Gastrocnemius medialis (tissue), 4 donors: Measurements from ENCODE around the gene SYTL2.

Experiments used
- POLR2A ChIP-seq, 2 donors: fragments of 450-650 bp; IDR thresholded peaks; one replicate each; pipeline ENCODE4 v1.6.1; 2017; ENCODE audit warnings: antibody characterized with exemption in 2 of 2, mild to moderate bottlenecking in 2 of 2, moderate library complexity in 2 of 2
- TF ChIP-seq, protein P1 (sequence below), 5 experiments: fragments of 450-650 bp in 3 of 5; fragments of 200-600 bp in 2 of 5; sonication (generic) in 2 of 5; IDR thresholded peaks in 4 of 5; conservative IDR thresholded peaks in 1 of 5; 1 replicate in 4 of 5; 2 replicates in 1 of 5; pipeline ENCODE4 v1.5.1; 2016 to 2019; ENCODE audit warnings: antibody characterized with exemption in 5 of 5, mild to moderate bottlenecking in 3 of 5, moderate library complexity in 3 of 5

DNA sequence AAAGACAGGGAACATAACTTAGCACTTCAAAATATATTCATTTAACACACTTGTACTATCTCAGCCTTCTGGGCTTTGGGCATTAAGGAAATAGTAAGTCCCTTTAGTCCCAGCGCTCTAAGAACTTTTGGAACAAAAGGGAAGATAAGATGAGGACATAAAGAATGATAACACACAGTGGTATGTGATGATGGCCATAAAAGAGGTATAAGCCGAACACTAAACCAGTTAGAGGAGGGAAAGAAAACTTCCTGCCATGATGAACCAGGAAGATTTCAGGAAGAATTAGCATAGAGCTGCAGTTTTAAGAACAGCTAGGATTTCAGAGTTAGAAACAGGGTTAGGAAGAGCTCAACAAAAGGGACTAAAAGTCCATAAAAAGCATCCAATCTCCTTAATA, 11.8 kb downstream of the SYTL2 start:
- TF ChIP-seq, protein P1, sequence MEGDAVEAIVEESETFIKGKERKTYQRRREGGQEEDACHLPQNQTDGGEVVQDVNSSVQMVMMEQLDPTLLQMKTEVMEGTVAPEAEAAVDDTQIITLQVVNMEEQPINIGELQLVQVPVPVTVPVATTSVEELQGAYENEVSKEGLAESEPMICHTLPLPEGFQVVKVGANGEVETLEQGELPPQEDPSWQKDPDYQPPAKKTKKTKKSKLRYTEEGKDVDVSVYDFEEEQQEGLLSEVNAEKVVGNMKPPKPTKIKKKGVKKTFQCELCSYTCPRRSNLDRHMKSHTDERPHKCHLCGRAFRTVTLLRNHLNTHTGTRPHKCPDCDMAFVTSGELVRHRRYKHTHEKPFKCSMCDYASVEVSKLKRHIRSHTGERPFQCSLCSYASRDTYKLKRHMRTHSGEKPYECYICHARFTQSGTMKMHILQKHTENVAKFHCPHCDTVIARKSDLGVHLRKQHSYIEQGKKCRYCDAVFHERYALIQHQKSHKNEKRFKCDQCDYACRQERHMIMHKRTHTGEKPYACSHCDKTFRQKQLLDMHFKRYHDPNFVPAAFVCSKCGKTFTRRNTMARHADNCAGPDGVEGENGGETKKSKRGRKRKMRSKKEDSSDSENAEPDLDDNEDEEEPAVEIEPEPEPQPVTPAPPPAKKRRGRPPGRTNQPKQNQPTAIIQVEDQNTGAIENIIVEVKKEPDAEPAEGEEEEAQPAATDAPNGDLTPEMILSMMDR (IDR thresholded peaks at IDR 0.05 in 4 of 5, conservative IDR thresholded peaks at IDR 0.05 in 1 of 5) = no peak
- TF ChIP-seq POLR2A (IDR thresholded peaks at IDR 0.05) = no peak
